HG03439 (cell line): ENCODE data around the gene MAN1C1.

Source experiments
- ATAC-seq: cut with Tn5 transposase; IDR thresholded peaks from one replicate; pipeline ENCODE4 v1.9.1; 2021; ENCODE audit warnings: mild to moderate bottlenecking, moderate library complexity; ENCODE audit not compliant: unreplicated experiment

MAN1C1 gene

GRCh38 chr1:25675729-25676476, 59.3 kb downstream of the MAN1C1 start:
- peak; percentile 88 for ATAC-seq

- ATAC-seq = peak; percentile 9
These were observed 59.9 kb downstream of the MAN1C1 start for GRCh38 chr1:25676488-25676887.

- ATAC-seq = no peak
These were observed 60.7 kb downstream of the MAN1C1 start for GRCh38 chr1:25677193-25677773.

- no peak for ATAC-seq
These were observed 62.6 kb downstream of the MAN1C1 start for GRCh38 chr1:25679171-25679570.

GRCh38 chr1:25680701-25681100, 64.1 kb downstream of the MAN1C1 start:
- ATAC-seq = no peak

- ATAC-seq = no peak
These were observed 65.5 kb downstream of the MAN1C1 start for GRCh38 chr1:25682059-25682601.

GRCh38 chr1:25683177-25683576, 66.6 kb downstream of the MAN1C1 start:
- no peak for ATAC-seq

- ATAC-seq = no peak
These were observed 67.1 kb downstream of the MAN1C1 start for GRCh38 chr1:25683731-25684130.

GRCh38 chr1:25684216-25684965, 67.8 kb downstream of the MAN1C1 start:
- no peak for ATAC-seq

GRCh38 chr1:25685211-25685750, 68.7 kb downstream of the MAN1C1 start:
- no peak for ATAC-seq

- ATAC-seq = no peak
These were observed 69.5 kb downstream of the MAN1C1 start for GRCh38 chr1:25685938-25686665.

GRCh38 chr1:25687221-25688017, 70.8 kb downstream of the MAN1C1 start:
- ATAC-seq = no peak

GRCh38 chr1:25688390-25689119, 72.0 kb downstream of the MAN1C1 start:
- ATAC-seq = no peak

- no peak for ATAC-seq
These were observed 73.2 kb downstream of the MAN1C1 start for GRCh38 chr1:25689686-25690381.

GRCh38 chr1:25690396-25690956, 73.9 kb downstream of the MAN1C1 start:
- no peak for ATAC-seq

GRCh38 chr1:25691211-25691610, 74.6 kb downstream of the MAN1C1 start:
- ATAC-seq = no peak

GRCh38 chr1:25692560-25692959, 76.0 kb downstream of the MAN1C1 start:
- no peak for ATAC-seq
